Measurements from ENCODE around the gene ARPC1A.

DNA sequence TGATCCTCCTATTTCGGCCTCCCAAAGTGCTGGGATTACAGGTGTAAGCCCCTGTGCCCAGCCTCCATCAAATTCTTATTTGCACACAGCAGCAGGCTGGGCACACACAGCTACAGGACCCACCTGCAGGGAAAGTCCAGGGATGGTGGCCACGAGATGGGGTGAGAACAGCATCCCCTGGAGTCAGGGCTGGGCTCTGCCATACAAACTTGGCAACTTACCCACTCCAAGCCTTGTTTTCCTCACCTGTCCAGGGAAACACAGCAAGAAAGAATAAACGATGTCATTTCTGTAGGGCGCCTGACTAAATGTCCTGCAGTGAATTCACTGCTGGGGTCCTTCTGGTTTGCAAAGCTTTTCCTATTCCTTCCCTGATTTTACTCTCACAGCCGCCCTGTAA is 47.5 kb upstream of the ARPC1A start:
- no peak for TF ChIP-seq CTCF (IDR thresholded peaks at IDR 0.05)
- TF ChIP-seq SIN3A (IDR thresholded peaks at IDR 0.05; ENCODE audit: borderline replicate concordance, insufficient read depth, low read depth, low read length) = no peak
- TF ChIP-seq, protein P1, sequence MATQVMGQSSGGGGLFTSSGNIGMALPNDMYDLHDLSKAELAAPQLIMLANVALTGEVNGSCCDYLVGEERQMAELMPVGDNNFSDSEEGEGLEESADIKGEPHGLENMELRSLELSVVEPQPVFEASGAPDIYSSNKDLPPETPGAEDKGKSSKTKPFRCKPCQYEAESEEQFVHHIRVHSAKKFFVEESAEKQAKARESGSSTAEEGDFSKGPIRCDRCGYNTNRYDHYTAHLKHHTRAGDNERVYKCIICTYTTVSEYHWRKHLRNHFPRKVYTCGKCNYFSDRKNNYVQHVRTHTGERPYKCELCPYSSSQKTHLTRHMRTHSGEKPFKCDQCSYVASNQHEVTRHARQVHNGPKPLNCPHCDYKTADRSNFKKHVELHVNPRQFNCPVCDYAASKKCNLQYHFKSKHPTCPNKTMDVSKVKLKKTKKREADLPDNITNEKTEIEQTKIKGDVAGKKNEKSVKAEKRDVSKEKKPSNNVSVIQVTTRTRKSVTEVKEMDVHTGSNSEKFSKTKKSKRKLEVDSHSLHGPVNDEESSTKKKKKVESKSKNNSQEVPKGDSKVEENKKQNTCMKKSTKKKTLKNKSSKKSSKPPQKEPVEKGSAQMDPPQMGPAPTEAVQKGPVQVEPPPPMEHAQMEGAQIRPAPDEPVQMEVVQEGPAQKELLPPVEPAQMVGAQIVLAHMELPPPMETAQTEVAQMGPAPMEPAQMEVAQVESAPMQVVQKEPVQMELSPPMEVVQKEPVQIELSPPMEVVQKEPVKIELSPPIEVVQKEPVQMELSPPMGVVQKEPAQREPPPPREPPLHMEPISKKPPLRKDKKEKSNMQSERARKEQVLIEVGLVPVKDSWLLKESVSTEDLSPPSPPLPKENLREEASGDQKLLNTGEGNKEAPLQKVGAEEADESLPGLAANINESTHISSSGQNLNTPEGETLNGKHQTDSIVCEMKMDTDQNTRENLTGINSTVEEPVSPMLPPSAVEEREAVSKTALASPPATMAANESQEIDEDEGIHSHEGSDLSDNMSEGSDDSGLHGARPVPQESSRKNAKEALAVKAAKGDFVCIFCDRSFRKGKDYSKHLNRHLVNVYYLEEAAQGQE (IDR thresholded peaks at IDR 0.05; ENCODE audit: insufficient read depth in 1 of 2, low read depth in 2 of 2, low read length in 1 of 2) = no peak
- TF ChIP-seq TCF7L2 (IDR thresholded peaks at IDR 0.05; ENCODE audit: low read depth, low read length) = no peak
- no peak for TF ChIP-seq POLR2AphosphoS5 (IDR thresholded peaks at IDR 0.05; ENCODE audit: low read depth, low read length)
